GM23338 (cell line): ENCODE data around the gene ZDHHC18. TPM values are rescaled to one million over a fixed set of nuclear protein-coding genes. Genes with fewer than 3 reads are reported as not detected.
"Not testable (repeated sequence)": the region's sequence is repeated elsewhere in the genome, so short reads cannot be mapped to it uniquely, and the experiment has no call there.

ENCODE experiments used
- ATAC-seq: fragments of 200-7000 bp; cut with Tn5 transposase; 3 replicates; pipeline ENCODE4 v1.9.1; 2020
- DNase-seq: peaks from one replicate; pipeline ENCODE4 v3.0.0-alpha.2; 2015; ENCODE audit warnings: low spot score
- H2AFZ ChIP-seq: fragments of 200-600 bp; sonication (generic); 2 replicates; pipeline ENCODE4 v1.8.0; 2016; ENCODE audit warnings: antibody characterized with exemption, mild to moderate bottlenecking, moderate library complexity
- H3F3A ChIP-seq: fragments of 200-600 bp; sonication (generic); replicated peaks from 2 replicates; pipeline ENCODE4 v1.8.0; 2017; ENCODE audit warnings: antibody characterized with exemption, mixed run types, low read depth
- H3K27ac ChIP-seq: fragments of 200-600 bp; sonication (generic); 2 replicates; pipeline ENCODE4 v1.6.1; 2016; ENCODE audit warnings: low read depth
- H3K27me3 ChIP-seq: fragments of 200-600 bp; sonication (generic); 2 replicates; pipeline ENCODE4 v1.8.0; 2016; ENCODE audit warnings: mild to moderate bottlenecking, mixed run types, moderate library complexity; ENCODE audit not compliant: insufficient read depth
- H3K36me3 ChIP-seq: fragments of 200-600 bp; sonication (generic); 2 replicates; pipeline ENCODE4 v1.8.0; 2016; ENCODE audit warnings: mild to moderate bottlenecking; ENCODE audit not compliant: insufficient read depth
- H3K4me1 ChIP-seq: fragments of 200-600 bp; sonication (generic); 2 replicates; pipeline ENCODE4 v1.8.0; 2016; ENCODE audit warnings: mild to moderate bottlenecking, moderate library complexity; ENCODE audit not compliant: insufficient read depth
- H3K4me2 ChIP-seq: fragments of 200-600 bp; sonication (generic); 2 replicates; pipeline ENCODE4 v1.7.1; 2017; ENCODE audit warnings: mixed run types
- H3K4me3 ChIP-seq: fragments of 200-600 bp; sonication (generic); 2 replicates; pipeline ENCODE4 v1.6.1; 2016; ENCODE audit warnings: mixed run types
- H3K79me2 ChIP-seq: fragments of 200-600 bp; sonication (generic); replicated peaks from 2 replicates; pipeline ENCODE4 v1.8.0; 2017; ENCODE audit warnings: mild to moderate bottlenecking; ENCODE audit not compliant: insufficient read depth
- H3K9me2 ChIP-seq: fragments of 200-600 bp; sonication (generic); 2 replicates; pipeline ENCODE4 v1.8.0; 2017; ENCODE audit not compliant: insufficient read depth
- H4K20me1 ChIP-seq: fragments of 200-600 bp; sonication (generic); replicated peaks from 2 replicates; pipeline ENCODE4 v1.8.0; 2017; ENCODE audit warnings: mild to moderate bottlenecking; ENCODE audit not compliant: insufficient read depth
- H3K27ac Mint-ChIP-seq: 2 replicates; pipeline ENCODE4 v1.8.0; 2020; ENCODE audit warnings: inconsistent platforms, mild to moderate bottlenecking, moderate library complexity, mixed read lengths
- H3K27me3 Mint-ChIP-seq: 3 replicates; pipeline ENCODE4 v1.8.0; 2022; ENCODE audit warnings: low read depth, mild to moderate bottlenecking, moderate library complexity, mixed read lengths, inconsistent platforms; ENCODE audit not compliant: insufficient read depth, poor library complexity
- H3K36me3 Mint-ChIP-seq: 3 replicates; pipeline ENCODE4 v1.8.0; 2021; ENCODE audit warnings: low read depth, mild to moderate bottlenecking, inconsistent platforms, moderate library complexity, mixed read lengths
- H3K4me1 Mint-ChIP-seq: 3 replicates; pipeline ENCODE4 v1.8.0; 2020; ENCODE audit warnings: mild to moderate bottlenecking, inconsistent platforms, mixed read lengths
- H3K4me3 Mint-ChIP-seq: 3 replicates; pipeline ENCODE4 v1.8.0; 2021; ENCODE audit warnings: moderate library complexity, mild to moderate bottlenecking, inconsistent platforms, mixed read lengths
- H3K9me3 Mint-ChIP-seq: 3 replicates; pipeline ENCODE4 v1.8.0; 2020; ENCODE audit warnings: moderate library complexity, mild to moderate bottlenecking, inconsistent platforms, mixed read lengths
- CREB1 ChIP-seq: fragments of 250-450 bp; sonication (Bioruptor Pico); IDR thresholded peaks from 2 replicates; pipeline ENCODE4 v1.5.0; 2020; ENCODE audit warnings: low read depth, mild to moderate bottlenecking, moderate library complexity
- CTCF ChIP-seq, 2 experiments: fragments of 200-600 bp in 1 of 2; sonication (generic) in 1 of 2; conservative IDR thresholded peaks; 2 replicates each; pipeline versions ENCODE4 v1.5.1 to v1.6.1; 2016 to 2017; ENCODE audit warnings: antibody characterized with exemption in 2 of 2, low read depth in 2 of 2, mild to moderate bottlenecking in 2 of 2, moderate library complexity in 1 of 2
- EZH2 ChIP-seq: fragments of 200-600 bp; sonication (generic); IDR thresholded peaks from one replicate; pipeline ENCODE4 v1.8.0; 2017; ENCODE audit warnings: antibody characterized with exemption, mild to moderate bottlenecking, low read depth; ENCODE audit not compliant: unreplicated experiment
- EZH2phosphoT487 ChIP-seq: fragments of 200-600 bp; sonication (generic); IDR thresholded peaks from one replicate; pipeline ENCODE4 v1.8.1; 2018; ENCODE audit warnings: antibody characterized with exemption; ENCODE audit not compliant: unreplicated experiment
- JUNB ChIP-seq: IDR thresholded peaks from one replicate; pipeline ENCODE4 v1.6.1; 2016; ENCODE audit warnings: antibody characterized with exemption; ENCODE audit not compliant: unreplicated experiment
- NANOG ChIP-seq: IDR thresholded peaks from 2 replicates; pipeline ENCODE4 v1.6.1; 2016; ENCODE audit warnings: antibody characterized with exemption, borderline replicate concordance
- POLR2AphosphoS5 ChIP-seq: IDR thresholded peaks from 2 replicates; pipeline ENCODE4 v1.6.1; 2016; ENCODE audit warnings: antibody characterized with exemption, low read depth
- REST ChIP-seq: IDR thresholded peaks from one replicate; pipeline ENCODE4 v1.6.1; 2018; ENCODE audit warnings: antibody characterized with exemption; ENCODE audit not compliant: unreplicated experiment
- ZNF114 ChIP-seq: fragments of 250-450 bp; sonication (Bioruptor Pico); IDR thresholded peaks from 2 replicates; pipeline ENCODE4 v1.5.0; 2020; ENCODE audit warnings: mild to moderate bottlenecking, moderate library complexity
- ZNF331 ChIP-seq: fragments of 250-450 bp; sonication (Bioruptor Pico); IDR thresholded peaks from 2 replicates; pipeline ENCODE4 v1.5.0; 2020; ENCODE audit warnings: low read depth, mild to moderate bottlenecking, moderate library complexity
- ZNF462 ChIP-seq: fragments of 250-450 bp; sonication (Bioruptor Pico); IDR thresholded peaks from 2 replicates; pipeline ENCODE4 v1.5.0; 2020; ENCODE audit warnings: mild to moderate bottlenecking, moderate library complexity
- polyA plus RNA-seq: library from polyadenylated mRNA; unstranded; fragments of >200 nt; fragmentation: Nextera tagmentation; extraction: Ambion mirVana; gene quantifications from 2 replicates; pipeline ENCODE4 v1.2.1, GENCODE V29; 2016
- total RNA-seq: library from RNA; depleted of rRNA; stranded (reverse); fragments of >200 nt; shearing (Covaris generic); gene quantifications from 2 replicates; pipeline ENCODE4 v1.2.3, GENCODE V29; 2014

ZDHHC18 gene
- total and polyA plus RNA-seq, 2 experiments from 2014 or later, result 6.3 to 26.8 TPM

- H3K27ac ChIP-seq, H3K4me2 ChIP-seq, H3K4me3 Mint-ChIP-seq, H4K20me1 ChIP-seq, H3F3A ChIP-seq, H3K4me1 ChIP-seq, H2AFZ ChIP-seq, H3K27ac Mint-ChIP-seq, H3K4me3 ChIP-seq, H3K9me3 Mint-ChIP-seq, H3K79me2 ChIP-seq, H3K36me3 ChIP-seq, ATAC-seq, H3K9me2 ChIP-seq, DNase-seq, H3K4me1 Mint-ChIP-seq, H3K27me3 ChIP-seq, H3K27me3 Mint-ChIP-seq: not testable (repeated sequence)
- peaks cover 46% of the 10 kb centered on the region for H3K36me3 Mint-ChIP-seq
These were observed 21.3 kb downstream of the ZDHHC18 start for GRCh38 chr1:26847826-26848225.

- Histone ChIP-seq H3K36me3 (peaks cover 9% of the 10 kb centered on the region; the same call in 1 of the 2 replicates), H3K4me3 (no peak overlapping the region), H3K4me2 (no peak overlapping the region), H3K27me3 (no peaks in the 10 kb centered on the region), H3K4me1 (peaks cover 2% of the 10 kb centered on the region; the same call in 1 of the 2 replicates), H3K27ac (no peak overlapping the region), H3F3A (no peaks in the 10 kb centered on the region), H2AFZ (no peak overlapping the region), H3K9me2 (no peaks in the 10 kb centered on the region), H3K79me2 (no peaks in the 10 kb centered on the region), H4K20me1 (peaks cover 5% of the 10 kb centered on the region; the same call in 1 of the 2 replicates)
- Mint-ChIP-seq H3K36me3 (peaks cover 51% of the 10 kb centered on the region), H3K27ac (no peak overlapping the region), H3K9me3 (no peaks in the 10 kb centered on the region), H3K27me3 (peaks cover 2% of the 10 kb centered on the region), H3K4me3 (no peak overlapping the region), H3K4me1 (peaks cover 8% of the 10 kb centered on the region; the same call in 2 of the 3 replicates)
- ATAC-seq (no peak), DNase-seq (no peak)
- no peak for TF ChIP-seq REST
- TF ChIP-seq JUNB, result no peak
- no peak for TF ChIP-seq NANOG
- TF ChIP-seq CREB1 (CRISPR knock-in tag), result no peak
- TF ChIP-seq POLR2AphosphoS5, result no peak
- no peak for TF ChIP-seq ZNF114 (CRISPR knock-in tag)
- no peak for TF ChIP-seq CTCF (conservative IDR thresholded peaks at IDR 0.05; ENCODE audit: low read depth in 2 of 2)
- TF ChIP-seq ZNF331 (CRISPR knock-in tag), result no peak
- no peak for TF ChIP-seq EZH2
- TF ChIP-seq ZNF462 (CRISPR knock-in tag), result no peak
- TF ChIP-seq EZH2phosphoT487, result no peak
These were observed 22.0 kb downstream of the ZDHHC18 start for GRCh38 chr1:26848499-26848898.
